Measurements from ENCODE around the gene LIN28B.
"Not testable (repeated sequence)": the region's sequence is repeated elsewhere in the genome, so short reads cannot be mapped to it uniquely, and the experiment has no call there.

LIN28B gene

DNA sequence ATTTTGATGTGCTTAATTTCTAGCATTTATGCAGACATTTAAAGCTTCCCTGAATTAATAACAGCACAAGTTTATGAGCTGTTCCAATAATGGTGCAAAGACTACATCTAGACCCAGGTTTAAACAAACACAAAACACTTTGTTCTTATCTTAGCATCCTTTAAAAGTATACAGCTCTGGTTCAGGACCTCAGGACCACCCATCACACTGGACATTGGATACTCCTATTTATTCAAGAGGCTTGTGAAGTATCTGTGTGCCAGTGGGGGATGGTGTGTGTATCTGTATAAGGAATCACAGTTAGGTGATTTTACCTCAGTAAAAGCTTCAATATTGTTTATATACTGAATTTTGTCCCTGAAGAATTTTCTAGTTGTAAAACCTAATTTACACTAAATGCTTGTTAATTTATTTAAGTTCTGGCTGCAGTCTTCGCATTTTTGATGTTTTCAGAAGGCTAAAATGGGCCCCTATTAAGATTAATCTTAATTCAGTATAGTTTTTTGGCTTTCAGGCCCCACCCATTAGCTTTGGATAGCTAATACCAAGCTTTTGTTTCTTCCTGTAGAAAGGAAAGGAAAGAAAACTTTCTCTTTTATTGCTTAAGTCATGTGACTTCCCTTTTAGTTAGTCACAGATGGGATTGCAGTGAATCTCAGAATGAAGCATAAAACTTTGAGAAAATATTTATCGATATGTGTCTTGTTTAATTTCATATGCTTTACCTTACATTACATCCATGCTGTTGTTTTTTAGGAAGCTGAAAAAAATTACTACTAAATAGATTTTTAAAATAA, 13.1 kb downstream of the LIN28B start:
- ATAC-seq (ENCODE audit: low read depth) (no peak), DNase-seq (ENCODE audit: low spot score) (no peak)
- no peak overlapping the region for H3K27ac ChIP-seq (ENCODE audit: poor library complexity, severe bottlenecking)
- no peaks in the 10 kb centered on the region for H3K36me3 ChIP-seq (ENCODE audit: low read depth)
- H3K4me3 ChIP-seq (ENCODE audit: severe bottlenecking): no peak overlapping the region
- H3K27me3 ChIP-seq (ENCODE audit: insufficient read depth, poor library complexity, severe bottlenecking): no peaks in the 10 kb centered on the region
- TF ChIP-seq, protein P1, sequence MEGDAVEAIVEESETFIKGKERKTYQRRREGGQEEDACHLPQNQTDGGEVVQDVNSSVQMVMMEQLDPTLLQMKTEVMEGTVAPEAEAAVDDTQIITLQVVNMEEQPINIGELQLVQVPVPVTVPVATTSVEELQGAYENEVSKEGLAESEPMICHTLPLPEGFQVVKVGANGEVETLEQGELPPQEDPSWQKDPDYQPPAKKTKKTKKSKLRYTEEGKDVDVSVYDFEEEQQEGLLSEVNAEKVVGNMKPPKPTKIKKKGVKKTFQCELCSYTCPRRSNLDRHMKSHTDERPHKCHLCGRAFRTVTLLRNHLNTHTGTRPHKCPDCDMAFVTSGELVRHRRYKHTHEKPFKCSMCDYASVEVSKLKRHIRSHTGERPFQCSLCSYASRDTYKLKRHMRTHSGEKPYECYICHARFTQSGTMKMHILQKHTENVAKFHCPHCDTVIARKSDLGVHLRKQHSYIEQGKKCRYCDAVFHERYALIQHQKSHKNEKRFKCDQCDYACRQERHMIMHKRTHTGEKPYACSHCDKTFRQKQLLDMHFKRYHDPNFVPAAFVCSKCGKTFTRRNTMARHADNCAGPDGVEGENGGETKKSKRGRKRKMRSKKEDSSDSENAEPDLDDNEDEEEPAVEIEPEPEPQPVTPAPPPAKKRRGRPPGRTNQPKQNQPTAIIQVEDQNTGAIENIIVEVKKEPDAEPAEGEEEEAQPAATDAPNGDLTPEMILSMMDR (IDR thresholded peaks at IDR 0.05; ENCODE audit: poor library complexity, severe bottlenecking): no peak
- H3K9me3 ChIP-seq (ENCODE audit: severe bottlenecking): no peaks in the 10 kb centered on the region
- peaks cover 5% of the 10 kb centered on the region for H3K4me1 ChIP-seq (ENCODE audit: insufficient read depth, poor library complexity, severe bottlenecking)

DNA sequence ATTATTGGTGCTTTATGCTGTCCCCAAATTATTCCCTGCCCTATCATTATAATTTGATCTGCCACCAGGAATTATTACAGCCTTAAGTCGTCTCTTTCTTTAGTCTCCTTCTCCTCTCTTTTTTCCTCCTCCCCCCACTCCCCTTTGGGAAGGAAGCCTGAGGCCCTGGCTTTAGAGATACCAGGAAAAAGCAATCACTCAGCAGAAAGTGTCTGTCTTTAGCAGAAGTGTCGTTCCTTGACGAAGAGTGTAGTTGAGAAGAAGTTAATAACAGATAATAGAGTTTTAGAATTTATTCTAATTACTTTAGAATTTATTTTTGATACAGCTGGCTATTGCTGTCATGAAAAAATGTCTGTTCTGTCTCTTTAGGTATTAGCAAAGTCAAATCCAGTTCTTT, 16.5 kb downstream of the LIN28B start:
- no peak for DNase-seq (ENCODE audit: low spot score)
- H3K9me3 ChIP-seq (ENCODE audit: severe bottlenecking): no peaks in the 10 kb centered on the region
- no peaks in the 10 kb centered on the region for H3K36me3 ChIP-seq (ENCODE audit: low read depth)
- no peak overlapping the region for H3K27ac ChIP-seq (ENCODE audit: poor library complexity, severe bottlenecking)
- ATAC-seq (ENCODE audit: low read depth): no peak
- H3K4me1 ChIP-seq (ENCODE audit: insufficient read depth, poor library complexity, severe bottlenecking): peaks cover 5% of the 10 kb centered on the region
- TF ChIP-seq, protein P1 (IDR thresholded peaks at IDR 0.05; ENCODE audit: poor library complexity, severe bottlenecking): no peak
- H3K27me3 ChIP-seq (ENCODE audit: insufficient read depth, poor library complexity, severe bottlenecking): no peaks in the 10 kb centered on the region
- no peak overlapping the region for H3K4me3 ChIP-seq (ENCODE audit: severe bottlenecking)

DNA sequence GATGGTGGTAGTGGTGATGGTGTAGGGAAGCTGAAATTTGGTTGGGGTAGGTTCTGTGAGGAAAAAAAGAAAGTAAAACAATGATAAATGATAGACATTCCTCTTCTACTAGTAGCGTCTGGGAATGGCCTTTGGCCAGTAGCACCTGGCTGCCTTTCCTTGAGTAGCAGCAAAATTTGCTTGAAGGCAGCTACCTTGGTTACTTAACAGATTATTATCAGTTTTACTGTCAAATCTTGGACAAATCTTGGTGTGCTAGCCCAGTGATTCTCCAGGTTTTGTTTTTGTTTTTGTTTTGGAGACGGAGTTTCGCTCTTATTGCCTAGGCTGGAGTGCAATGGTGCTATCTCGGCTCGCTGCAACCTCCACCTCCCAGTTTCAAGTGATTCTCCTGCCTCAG, 26.4 kb downstream of the LIN28B start:
- no peak for DNase-seq (ENCODE audit: low spot score)
- Histone ChIP-seq H3K4me1 (ENCODE audit: insufficient read depth, poor library complexity, severe bottlenecking) (no peaks in the 10 kb centered on the region), H3K4me3 (ENCODE audit: severe bottlenecking) (no peak overlapping the region), H3K36me3 (ENCODE audit: low read depth) (no peaks in the 10 kb centered on the region), H3K9me3 (ENCODE audit: severe bottlenecking) (no peaks in the 10 kb centered on the region), H3K27me3 (ENCODE audit: insufficient read depth, poor library complexity, severe bottlenecking) (no peaks in the 10 kb centered on the region), H3K27ac (ENCODE audit: poor library complexity, severe bottlenecking) (no peak overlapping the region)
- ATAC-seq (ENCODE audit: low read depth): no peak
- TF ChIP-seq, protein P1 (IDR thresholded peaks at IDR 0.05; ENCODE audit: poor library complexity, severe bottlenecking): no peak

DNA sequence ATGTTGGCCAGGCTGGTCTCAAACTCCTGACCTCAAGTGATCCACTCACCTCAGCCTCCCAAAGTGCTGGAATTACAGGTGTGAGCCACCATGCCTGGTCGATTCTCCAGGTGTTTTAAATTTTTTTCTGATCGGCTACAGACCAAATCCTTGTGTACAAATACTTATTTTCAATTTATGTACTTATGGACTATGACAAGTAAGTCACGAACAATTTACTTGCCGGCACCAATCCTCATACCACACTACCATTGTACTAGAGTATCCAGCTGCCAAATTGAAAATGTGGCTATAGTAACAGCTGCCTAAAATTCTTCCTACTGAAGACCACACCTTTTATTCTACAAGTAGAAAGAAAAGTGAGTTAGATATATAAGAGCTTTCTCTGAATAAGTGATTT, 26.9 kb downstream of the LIN28B start:
- DNase-seq (ENCODE audit: low spot score) (no peak), ATAC-seq (ENCODE audit: low read depth) (no peak)
- Histone ChIP-seq H3K9me3 (ENCODE audit: severe bottlenecking) (no peaks in the 10 kb centered on the region), H3K36me3 (ENCODE audit: low read depth) (no peaks in the 10 kb centered on the region), H3K4me1 (ENCODE audit: insufficient read depth, poor library complexity, severe bottlenecking) (no peaks in the 10 kb centered on the region), H3K27ac (ENCODE audit: poor library complexity, severe bottlenecking) (no peak overlapping the region), H3K4me3 (ENCODE audit: severe bottlenecking) (no peak overlapping the region), H3K27me3 (ENCODE audit: insufficient read depth, poor library complexity, severe bottlenecking) (no peaks in the 10 kb centered on the region)
- TF ChIP-seq, protein P1 (IDR thresholded peaks at IDR 0.05; ENCODE audit: poor library complexity, severe bottlenecking): no peak

DNA sequence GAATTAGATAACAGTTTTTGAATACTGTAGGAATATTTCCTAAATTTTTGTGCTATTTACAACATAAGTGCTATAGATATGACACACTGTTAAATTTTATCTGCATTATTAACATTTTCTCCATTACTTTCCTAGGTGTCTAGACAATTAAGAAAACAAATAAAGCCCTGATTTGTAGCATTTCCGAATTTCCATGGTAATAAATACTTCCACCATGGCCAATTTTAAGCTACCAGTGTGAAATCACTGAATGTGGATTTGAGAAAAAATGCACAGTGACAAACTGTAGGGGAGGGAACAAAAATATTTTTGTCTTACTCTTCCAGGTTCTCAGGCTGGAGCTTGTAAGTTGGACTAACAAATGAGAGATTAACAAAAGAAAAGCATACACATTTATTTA, 27.9 kb downstream of the LIN28B start:
- no peak for ATAC-seq (ENCODE audit: low read depth)
- TF ChIP-seq, protein P1 (IDR thresholded peaks at IDR 0.05; ENCODE audit: poor library complexity, severe bottlenecking): no peak
- Histone ChIP-seq H3K4me3 (ENCODE audit: severe bottlenecking) (no peak overlapping the region), H3K4me1 (ENCODE audit: insufficient read depth, poor library complexity, severe bottlenecking) (no peaks in the 10 kb centered on the region), H3K36me3 (ENCODE audit: low read depth) (no peaks in the 10 kb centered on the region), H3K27me3 (ENCODE audit: insufficient read depth, poor library complexity, severe bottlenecking) (no peaks in the 10 kb centered on the region), H3K27ac (ENCODE audit: poor library complexity, severe bottlenecking) (no peak overlapping the region), H3K9me3 (ENCODE audit: severe bottlenecking) (no peaks in the 10 kb centered on the region)
- no peak for DNase-seq (ENCODE audit: low spot score)

DNA sequence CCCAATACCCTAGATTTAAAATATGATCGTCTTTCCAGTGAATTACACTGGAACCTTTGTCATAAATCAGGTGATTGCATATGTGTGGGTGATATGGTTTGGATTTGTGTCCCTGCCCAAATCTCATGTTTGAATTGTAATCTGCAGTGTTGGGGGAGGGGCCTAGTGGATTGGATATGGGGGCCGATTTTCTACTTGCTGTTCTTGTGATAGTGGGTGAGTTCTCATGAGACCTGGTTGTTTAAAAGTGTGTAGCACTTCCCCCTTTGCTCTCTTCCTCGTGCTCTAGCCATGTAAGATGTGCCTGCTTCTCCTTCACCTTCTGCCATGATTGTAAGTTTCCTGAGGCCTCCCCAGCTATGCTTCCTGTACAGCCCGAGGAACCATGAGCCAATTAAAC, 29.0 kb downstream of the LIN28B start:
- not testable (repeated sequence) for H3K27me3 ChIP-seq (ENCODE audit: insufficient read depth, poor library complexity, severe bottlenecking); H3K4me3 ChIP-seq (ENCODE audit: severe bottlenecking); ATAC-seq (ENCODE audit: low read depth); H3K4me1 ChIP-seq (ENCODE audit: insufficient read depth, poor library complexity, severe bottlenecking); H3K9me3 ChIP-seq (ENCODE audit: severe bottlenecking); H3K36me3 ChIP-seq (ENCODE audit: low read depth); H3K27ac ChIP-seq (ENCODE audit: poor library complexity, severe bottlenecking); DNase-seq (ENCODE audit: low spot score)

Data from RWPE2 (cell line).